Measurements from ENCODE around the gene MBNL1. TPM values are rescaled to one million over a fixed set of nuclear protein-coding genes. Genes with fewer than 3 reads are reported as not detected.

The MBNL1 gene
- total RNA-seq, 1 experiment from 2014 or later, result 200 TPM

DNA sequence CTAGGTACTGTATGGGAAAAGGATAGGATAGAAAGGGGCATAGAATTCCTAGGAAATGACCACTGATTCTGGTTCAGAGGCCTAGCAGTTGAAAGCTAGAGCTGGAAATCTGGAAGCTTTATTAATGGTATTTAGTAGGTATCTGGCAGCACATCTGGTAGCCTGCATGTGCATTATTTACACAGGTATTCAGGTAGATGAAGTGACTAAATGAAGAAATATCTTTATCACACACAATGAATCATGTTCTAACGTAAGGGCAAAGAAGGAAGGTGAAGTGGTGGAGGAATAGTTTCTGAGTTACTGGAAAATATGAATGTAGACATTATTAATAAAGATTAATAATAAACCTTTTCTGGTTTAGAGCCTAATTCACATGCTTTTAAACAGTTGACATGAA lies 119.9 kb downstream of the MBNL1 start:
- DNase-seq (ENCODE audit: low read depth, low spot score) (no peak), ATAC-seq (no peak)
- no peak overlapping the region for H3K27ac ChIP-seq (ENCODE audit: low read depth, low read length)
- H3K79me2 ChIP-seq (ENCODE audit: insufficient read depth, low read length), result peaks cover 97% of the 10 kb centered on the region
- H3K27me3 ChIP-seq (ENCODE audit: insufficient read depth, low read length), result no peaks in the 10 kb centered on the region
- no peak overlapping the region for H3K4me3 ChIP-seq (replicated peaks in 1 of 2; ENCODE audit: low read depth in 1 of 2, low read length in 2 of 2)
- no peak for TF ChIP-seq EZH2phosphoT487 (IDR thresholded peaks at IDR 0.05; ENCODE audit: borderline replicate concordance)
- peak; percentile 26; the same call in 1 of the 2 replicates for TF ChIP-seq FOSL1 (IDR thresholded peaks at IDR 0.05; ENCODE audit: low read depth)
- H2AFZ ChIP-seq (ENCODE audit: low read depth, low read length, poor library complexity, severe bottlenecking), result no peak overlapping the region
- no TSS peak for BruUV-seq (replicated peaks)
- peak overlapping the region; percentile 17 for H3K4me2 ChIP-seq (ENCODE audit: low read length)
- H4K20me1 ChIP-seq (ENCODE audit: insufficient read depth), result no peaks in the 10 kb centered on the region; the same call in 1 of the 2 replicates
- H3K4me1 ChIP-seq (ENCODE audit: control insufficient read depth in 1 of 2, insufficient read depth in 2 of 2, low read length in 2 of 2), result peaks cover 8 to 16% of the 10 kb centered on the region in 2 experiments; a peak in 3 of 4 replicates
- H3K9me2 ChIP-seq (ENCODE audit: insufficient read depth), result 0 out of 2 replicates have a peak, but pooled peaks cover 3% of the 10 kb centered on the region
- H3K9ac ChIP-seq (ENCODE audit: low read length), result no peak overlapping the region
- intact Hi-C loops (cut with micrococcal nuclease), result no loop called here
- H3K36me3 ChIP-seq (ENCODE audit: control insufficient read depth in 1 of 2, insufficient read depth in 2 of 2, low read length in 2 of 2), result no peaks in the 10 kb centered on the region; a peak in 1 of 4 replicates
- ChIA-PET RAD21 (ENCODE audit: low non-redundant PET in 1 of 2, low total read pairs in 2 of 2, uncharacterized antibody in 2 of 2, unreplicated experiment in 2 of 2) (no interaction called here), CTCF (no interaction called here), POLR2A (no interaction called here)
- H3K9me3 ChIP-seq (ENCODE audit: control insufficient read depth in 1 of 2, insufficient read depth in 1 of 2, low read depth in 1 of 2, low read length in 2 of 2), result no peaks in the 10 kb centered on the region

DNA sequence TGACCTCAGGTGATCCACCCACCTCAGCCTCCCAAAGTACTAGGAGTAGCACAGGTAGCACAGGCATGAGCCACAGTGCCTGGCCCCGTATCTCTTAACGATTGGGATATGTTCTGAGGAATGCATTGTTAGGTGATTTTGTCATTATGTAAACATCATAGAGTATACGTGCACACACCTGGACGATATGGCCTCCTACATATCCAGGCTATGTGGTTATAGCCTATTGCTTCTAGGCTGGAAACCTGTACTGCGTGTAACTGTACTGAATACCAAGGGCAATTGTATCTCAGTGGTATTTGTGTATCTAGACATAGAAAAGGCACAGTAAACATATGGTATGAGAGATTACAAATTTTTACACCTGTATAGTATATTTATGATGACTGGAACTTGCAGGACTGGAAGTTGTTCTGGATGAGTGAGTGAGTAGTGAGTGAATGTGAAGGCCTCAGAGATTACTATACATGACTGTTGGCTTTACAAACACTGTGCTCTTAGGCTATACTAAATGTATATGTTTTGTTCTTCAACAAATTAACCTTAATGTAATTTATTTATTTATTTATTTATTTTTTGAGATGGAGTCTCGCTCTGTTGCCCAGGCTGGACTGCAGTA lies 120.7 kb downstream of the MBNL1 start:
- H3K9ac ChIP-seq (ENCODE audit: low read length), result no peak overlapping the region
- H3K27ac ChIP-seq (ENCODE audit: low read depth, low read length), result no peak overlapping the region
- no peak overlapping the region for H3K4me2 ChIP-seq (ENCODE audit: low read length)
- TF ChIP-seq CBX3 (IDR thresholded peaks at IDR 0.05; ENCODE audit: low read depth), result no peak
- no peak for TF ChIP-seq MAX (IDR thresholded peaks at IDR 0.05)
- no peak for TF ChIP-seq ZNF274 (IDR thresholded peaks at IDR 0.05; ENCODE audit: low read depth, low read length)
- no peak for TF ChIP-seq POLR2A (IDR thresholded peaks at IDR 0.05; ENCODE audit: borderline replicate concordance, extremely low read depth, insufficient read depth, insufficient read length)
- no peak for TF ChIP-seq SIN3A (IDR thresholded peaks at IDR 0.05; ENCODE audit: low read depth)
- no peak for TF ChIP-seq JUND (IDR thresholded peaks at IDR 0.05)
- TF ChIP-seq SRF (IDR thresholded peaks at IDR 0.05; ENCODE audit: low read depth), result no peak
- no peak for TF ChIP-seq YY1 (IDR thresholded peaks at IDR 0.05; ENCODE audit: extremely low read depth, insufficient replicate concordance, low read depth, low read length)
- TF ChIP-seq ZFX (IDR thresholded peaks at IDR 0.05), result no peak
- no peak for TF ChIP-seq CEBPB (IDR thresholded peaks at IDR 0.05; ENCODE audit: low read depth)
- no peak for TF ChIP-seq POLR2AphosphoS5 (IDR thresholded peaks at IDR 0.05; ENCODE audit: low read depth, low read length)
- TF ChIP-seq REST (IDR thresholded peaks at IDR 0.05; ENCODE audit: low read depth), result no peak
- no peak for TF ChIP-seq FOSL1 (IDR thresholded peaks at IDR 0.05; ENCODE audit: low read depth)
- CTCF ChIA-PET, result no interaction called here
- H3K79me2 ChIP-seq (ENCODE audit: insufficient read depth, low read length), result peaks cover 97% of the 10 kb centered on the region
- no peaks in the 10 kb centered on the region for H3K27me3 ChIP-seq (ENCODE audit: insufficient read depth, low read length)
- no peaks in the 10 kb centered on the region; the same call in 1 of the 2 replicates for H4K20me1 ChIP-seq (ENCODE audit: insufficient read depth)
- H3K36me3 ChIP-seq (ENCODE audit: control insufficient read depth in 1 of 2, insufficient read depth in 2 of 2, low read length in 2 of 2), result no peaks in the 10 kb centered on the region; a peak in 1 of 4 replicates
- POLR2A ChIA-PET, result no interaction called here
- DNase-seq (ENCODE audit: low read depth, low spot score) (no peak), ATAC-seq (peak; percentile 42; the same call in 1 of the 2 replicates)
- H3K4me3 ChIP-seq (replicated peaks in 1 of 2; ENCODE audit: low read depth in 1 of 2, low read length in 2 of 2), result no peak overlapping the region
- H2AFZ ChIP-seq (ENCODE audit: low read depth, low read length, poor library complexity, severe bottlenecking), result no peak overlapping the region
- no TSS peak for BruUV-seq (replicated peaks)
- H3K9me3 ChIP-seq (ENCODE audit: control insufficient read depth in 1 of 2, insufficient read depth in 1 of 2, low read depth in 1 of 2, low read length in 2 of 2), result no peaks in the 10 kb centered on the region
- peaks cover 8 to 16% of the 10 kb centered on the region in 2 experiments; a peak in 3 of 4 replicates for H3K4me1 ChIP-seq (ENCODE audit: control insufficient read depth in 1 of 2, insufficient read depth in 2 of 2, low read length in 2 of 2)
- 0 out of 2 replicates have a peak, but pooled peaks cover 3% of the 10 kb centered on the region for H3K9me2 ChIP-seq (ENCODE audit: insufficient read depth)
- intact Hi-C loops (cut with micrococcal nuclease), result no loop called here
- RAD21 ChIA-PET (ENCODE audit: low non-redundant PET in 1 of 2, low total read pairs in 2 of 2, uncharacterized antibody in 2 of 2, unreplicated experiment in 2 of 2), result no interaction called here
